HG02623 (cell line): Measurements from ENCODE around the gene FUCA2.
"Not testable (repeated sequence)": the region's sequence is repeated elsewhere in the genome, so short reads cannot be mapped to it uniquely, and the experiment has no call there.

Experiments
- ATAC-seq: cut with Tn5 transposase; IDR thresholded peaks from one replicate; pipeline ENCODE4 v1.9.1; 2021; ENCODE audit warnings: moderate library complexity; ENCODE audit not compliant: unreplicated experiment

FUCA2 gene

GRCh38 chr6:143536461-143536865 is 24.9 kb upstream of the FUCA2 start:
- ATAC-seq: peak; percentile 63

GRCh38 chr6:143535189-143535614 is 23.7 kb upstream of the FUCA2 start:
- no peak for ATAC-seq

GRCh38 chr6:143531720-143532499 is 20.4 kb upstream of the FUCA2 start:
- no peak for ATAC-seq

- no peak for ATAC-seq
Observed at GRCh38 chr6:143529095-143529494, 17.6 kb upstream of the FUCA2 start.

- ATAC-seq: peak; percentile 74
Observed at GRCh38 chr6:143528164-143528811, 16.8 kb upstream of the FUCA2 start.

- no peak for ATAC-seq
Observed at GRCh38 chr6:143527677-143528076, 16.2 kb upstream of the FUCA2 start.

GRCh38 chr6:143525356-143525755 is 13.8 kb upstream of the FUCA2 start:
- ATAC-seq: no peak

- ATAC-seq: no peak
Observed at GRCh38 chr6:143522039-143522600, 10.6 kb upstream of the FUCA2 start.

GRCh38 chr6:143517447-143517773 is 5.9 kb upstream of the FUCA2 start:
- ATAC-seq: no peak

GRCh38 chr6:143516690-143517446 is 5.3 kb upstream of the FUCA2 start:
- ATAC-seq: no peak

GRCh38 chr6:143515766-143516355 is 4.3 kb upstream of the FUCA2 start:
- no peak for ATAC-seq

- ATAC-seq: no peak
Observed at GRCh38 chr6:143515061-143515760, 3.7 kb upstream of the FUCA2 start.

GRCh38 chr6:143513410-143513809 is 1.9 kb upstream of the FUCA2 start:
- ATAC-seq: no peak

GRCh38 chr6:143510326-143510725 is 1.2 kb downstream of the FUCA2 start:
- not testable (repeated sequence) for ATAC-seq

GRCh38 chr6:143507358-143508145 is 4.0 kb downstream of the FUCA2 start:
- ATAC-seq: peak; percentile 41

GRCh38 chr6:143506620-143507019 is 4.9 kb downstream of the FUCA2 start:
- no peak for ATAC-seq

GRCh38 chr6:143506199-143506598 is 5.3 kb downstream of the FUCA2 start:
- ATAC-seq: no peak

- no peak for ATAC-seq
Observed at GRCh38 chr6:143505537-143505936, 6.0 kb downstream of the FUCA2 start.

- ATAC-seq: no peak
Observed at GRCh38 chr6:143505111-143505510, 6.4 kb downstream of the FUCA2 start.

- no peak for ATAC-seq
Observed at GRCh38 chr6:143504369-143504768, 7.2 kb downstream of the FUCA2 start.
